HEK293 (cell line): ENCODE measurements around the gene FAM193B.

Source experiments
- CTCF ChIA-PET: fragments of 350-600 bp; formaldehyde crosslinking; extraction: SDS; loops from one replicate; lab custom pipeline; 2021; ENCODE audit warnings: antibody characterized with exemption; lab: Yijun Ruan, JAX
- POLR2A ChIA-PET: fragments of 300-600 bp; formaldehyde crosslinking; extraction: SDS; loops from one replicate; lab custom pipeline; 2020; ENCODE audit warnings: antibody characterized with exemption, inconsistent platforms; lab: Yijun Ruan, JAX
- H3K27ac ChIP-seq: fragments of 200-500 bp; sonication (Bioruptor generic); 2 replicates; pipeline ENCODE4 v1.5.1; 2014; ENCODE audit warnings: low read depth, low read length, control low read depth, inconsistent platforms; ENCODE audit errors: extremely low read depth
- H3K36me3 ChIP-seq, 2 experiments: fragments of 200-500 bp in 1 of 2; sonication (Bioruptor generic) in 1 of 2; 1 replicate in 1 of 2; 2 replicates in 1 of 2; pipeline ENCODE4 v1.5.1; 2014 to 2017; ENCODE audit warnings: inconsistent platforms in 2 of 2, low read length in 2 of 2; ENCODE audit not compliant: control insufficient read depth in 2 of 2, insufficient read depth in 1 of 2
- H3K4me1 ChIP-seq: fragments of 200-500 bp; sonication (Bioruptor generic); 2 replicates; pipeline ENCODE4 v1.5.1; 2014; ENCODE audit warnings: mild to moderate bottlenecking, low read length, inconsistent platforms; ENCODE audit not compliant: control insufficient read depth, insufficient read depth
- H3K4me3 ChIP-seq: 2 replicates; pipeline ENCODE4 v1.5.1; 2011; ENCODE audit warnings: low read depth, mild to moderate bottlenecking, control low read depth, low read length, moderate library complexity
- H3K9me3 ChIP-seq: fragments of 200-500 bp; sonication (Bioruptor generic); 2 replicates; pipeline ENCODE4 v1.5.1; 2014; ENCODE audit warnings: low read depth, low read length, inconsistent platforms; ENCODE audit not compliant: control insufficient read depth, insufficient read depth
- BCL6B ChIP-seq: fragments of 450-650 bp; formaldehyde crosslinking; IDR thresholded peaks from 2 replicates; pipeline ENCODE4 v1.5.1; 2017; ENCODE audit warnings: missing biosample characterization, missing genetic modification characterization
- KLF17 ChIP-seq: fragments of 450-650 bp; formaldehyde crosslinking; IDR thresholded peaks from 2 replicates; pipeline ENCODE4 v1.5.1; 2016; ENCODE audit warnings: missing biosample characterization, missing genetic modification characterization
- KLF7 ChIP-seq: fragments of 450-650 bp; formaldehyde crosslinking; IDR thresholded peaks from 2 replicates; pipeline ENCODE4 v1.5.1; 2016; ENCODE audit warnings: missing biosample characterization, missing genetic modification characterization, borderline replicate concordance
- REPIN1 ChIP-seq: fragments of 450-650 bp; formaldehyde crosslinking; IDR thresholded peaks from 2 replicates; pipeline ENCODE4 v1.5.1; 2017; ENCODE audit warnings: missing biosample characterization, missing genetic modification characterization, low read depth
- ZFHX2 ChIP-seq: fragments of 450-650 bp; formaldehyde crosslinking; conservative IDR thresholded peaks from 2 replicates; pipeline ENCODE4 v1.5.1; 2016; ENCODE audit warnings: missing biosample characterization, missing genetic modification characterization
- ZNF132 ChIP-seq: fragments of 450-650 bp; formaldehyde crosslinking; IDR thresholded peaks from 2 replicates; pipeline ENCODE4 v1.5.1; 2017; ENCODE audit warnings: missing biosample characterization, missing genetic modification characterization, borderline replicate concordance
- ZNF148 ChIP-seq: fragments of 450-650 bp; formaldehyde crosslinking; IDR thresholded peaks from 2 replicates; pipeline ENCODE4 v1.5.0; 2017; ENCODE audit warnings: missing biosample characterization, missing genetic modification characterization, borderline replicate concordance
- ZNF221 ChIP-seq: fragments of 450-650 bp; formaldehyde crosslinking; IDR thresholded peaks from 2 replicates; pipeline ENCODE4 v1.5.1; 2017; ENCODE audit warnings: missing biosample characterization, missing genetic modification characterization, borderline replicate concordance
- ZNF391 ChIP-seq: fragments of 450-650 bp; formaldehyde crosslinking; IDR thresholded peaks from 2 replicates; pipeline ENCODE4 v1.5.1; 2016; ENCODE audit warnings: low read depth, missing biosample characterization, missing genetic modification characterization, borderline replicate concordance
- ZNF514 ChIP-seq: fragments of 450-650 bp; formaldehyde crosslinking; IDR thresholded peaks from 2 replicates; pipeline ENCODE4 v1.5.1; 2016; ENCODE audit warnings: missing biosample characterization, missing genetic modification characterization
- ZNF518A ChIP-seq: fragments of 450-650 bp; formaldehyde crosslinking; conservative IDR thresholded peaks from 2 replicates; pipeline ENCODE4 v1.5.1; 2016; ENCODE audit warnings: low read depth, missing biosample characterization, missing genetic modification characterization
- ZNF600 ChIP-seq: fragments of 450-650 bp; formaldehyde crosslinking; IDR thresholded peaks from 2 replicates; pipeline ENCODE4 v1.5.1; 2016; ENCODE audit warnings: missing biosample characterization, missing genetic modification characterization
- ZNF610 ChIP-seq: fragments of 450-650 bp; formaldehyde crosslinking; IDR thresholded peaks from 2 replicates; pipeline ENCODE4 v1.5.1; 2016; ENCODE audit warnings: missing biosample characterization, missing genetic modification characterization, borderline replicate concordance
- ZNF621 ChIP-seq: fragments of 450-650 bp; formaldehyde crosslinking; IDR thresholded peaks from 2 replicates; pipeline ENCODE4 v1.5.1; 2017; ENCODE audit warnings: missing biosample characterization, missing genetic modification characterization
- ZNF629 ChIP-seq: fragments of 450-650 bp; formaldehyde crosslinking; IDR thresholded peaks from 2 replicates; pipeline ENCODE4 v1.5.1; 2017; ENCODE audit warnings: missing biosample characterization, missing genetic modification characterization
- ZNF639 ChIP-seq: fragments of 450-650 bp; formaldehyde crosslinking; IDR thresholded peaks from 2 replicates; pipeline ENCODE4 v1.5.1; 2016; ENCODE audit warnings: missing biosample characterization, missing genetic modification characterization
- ZNF645 ChIP-seq: fragments of 450-650 bp; formaldehyde crosslinking; IDR thresholded peaks from 2 replicates; pipeline ENCODE4; 2016; ENCODE audit warnings: missing biosample characterization, missing genetic modification characterization
- ZNF704 ChIP-seq: fragments of 450-650 bp; formaldehyde crosslinking; IDR thresholded peaks from 2 replicates; pipeline ENCODE4 v1.5.1; 2016; ENCODE audit warnings: missing biosample characterization, missing genetic modification characterization
- ZSCAN5A ChIP-seq: fragments of 450-650 bp; formaldehyde crosslinking; IDR thresholded peaks from 2 replicates; pipeline ENCODE4 v1.5.1; 2016; ENCODE audit warnings: missing biosample characterization, missing genetic modification characterization

Gene FAM193B

GRCh38 chr5:177595026-177595585 is 40.7 kb upstream of the FAM193B start (continued):
- TF ChIP-seq ZNF610 = no peak
- no peak for TF ChIP-seq ZNF391 (tag by site-specific recombination)
- TF ChIP-seq ZNF132 = no peak
- no peak for TF ChIP-seq ZNF621 (tag by site-specific recombination)
- no peak for TF ChIP-seq KLF7
- TF ChIP-seq ZFHX2 (tag by site-specific recombination) = no peak
- no peak for TF ChIP-seq ZNF639 (tag by site-specific recombination)
- no peak for TF ChIP-seq BCL6B (tag by site-specific recombination)
- TF ChIP-seq, all 188 proteins: peak for 0

- CTCF ChIA-PET = interaction anchor here (0.7 kb wide), 1 partner anchor 49 kb away, joined by 3 read pairs; no protein-coding TSS in a partner anchor
- POLR2A ChIA-PET = no interaction called here
- Histone ChIP-seq H3K36me3 (peaks cover 3 to 37% of the 10 kb centered on the region in 2 experiments; a peak in 1 of 3 replicates), H3K4me3 (no peak overlapping the region), H3K9me3 (no peaks in the 10 kb centered on the region), H3K4me1 (no peaks in the 10 kb centered on the region), H3K27ac (no peak overlapping the region)
- TF ChIP-seq ZNF148 (no peak), REPIN1 (tag by site-specific recombination) (no peak), ZNF518A (tag by site-specific recombination) (no peak), KLF17 (tag by site-specific recombination) (no peak), BCL6B (tag by site-specific recombination) (no peak), ZNF645 (tag by site-specific recombination) (no peak), ZNF514 (tag by site-specific recombination) (no peak), ZNF629 (tag by site-specific recombination) (no peak), ZNF600 (tag by site-specific recombination) (no peak), ZSCAN5A (no peak), ZNF704 (no peak), ZNF221 (tag by site-specific recombination) (no peak)
These were observed 39.7 kb upstream of the FAM193B start for GRCh38 chr5:177594071-177594470.
